Measurements from ENCODE around the gene MISP.

GRCh38 chr19:799076-799881, 48.4 kb downstream of the MISP start:
- TF ChIP-seq CTCF (IDR thresholded peaks at IDR 0.05) (no peak), EZH2 (IDR thresholded peaks at IDR 0.05) (no peak)

Data from neural progenitor cell (in vitro differentiated cells).